NCI-H1436 (cell line): ENCODE results near the gene REST.
"Not testable (repeated sequence)": the region's sequence is repeated elsewhere in the genome, so short reads cannot be mapped to it uniquely, and the experiment has no call there.

Source experiments
- DNase-seq: peaks from one replicate; lab custom pipeline; 2025; lab: John Stamatoyannopoulos, UW

Gene REST

GRCh38 chr4:56909086-56909894 is 1.6 kb downstream of the REST start:
- no peak for DNase-seq

- no peak for DNase-seq
Observed at GRCh38 chr4:56910172-56910967, 2.7 kb downstream of the REST start.

GRCh38 chr4:56914336-56914735 is 6.6 kb downstream of the REST start:
- DNase-seq: no peak

- not testable (repeated sequence) for DNase-seq
Observed at GRCh38 chr4:56914977-56915376, 7.3 kb downstream of the REST start.

GRCh38 chr4:56927196-56927595 is 19.5 kb downstream of the REST start:
- no peak for DNase-seq

GRCh38 chr4:56930638-56931037 is 22.9 kb downstream of the REST start:
- no peak for DNase-seq

- no peak for DNase-seq
Observed at GRCh38 chr4:56931924-56932323, 24.2 kb downstream of the REST start.

GRCh38 chr4:56937262-56937661 is 29.6 kb downstream of the REST start:
- no peak for DNase-seq

GRCh38 chr4:56939826-56940225 is 32.1 kb downstream of the REST start:
- not testable (repeated sequence) for DNase-seq

GRCh38 chr4:56940403-56940802 is 32.7 kb downstream of the REST start:
- no peak for DNase-seq

- no peak for DNase-seq
Observed at GRCh38 chr4:56940971-56941370, 33.3 kb downstream of the REST start.

GRCh38 chr4:56941403-56941802 is 33.7 kb downstream of the REST start:
- no peak for DNase-seq

GRCh38 chr4:56953680-56954520 is 46.2 kb downstream of the REST start:
- no peak for DNase-seq

- peak; percentile 52 for DNase-seq
Observed at GRCh38 chr4:56958111-56958517, 50.4 kb downstream of the REST start.

GRCh38 chr4:56959100-56959499 is 51.4 kb downstream of the REST start:
- no peak for DNase-seq

GRCh38 chr4:56961107-56961500 is 53.4 kb downstream of the REST start:
- no peak for DNase-seq

GRCh38 chr4:56971383-56971782 is 63.7 kb downstream of the REST start:
- DNase-seq: no peak

- DNase-seq: no peak
Observed at GRCh38 chr4:56972389-56972788, 64.7 kb downstream of the REST start.

GRCh38 chr4:56972809-56973208 is 65.1 kb downstream of the REST start:
- no peak for DNase-seq

GRCh38 chr4:56973336-56973735 is 65.6 kb downstream of the REST start:
- no peak for DNase-seq

- DNase-seq: no peak
Observed at GRCh38 chr4:56976283-56976836, 68.7 kb downstream of the REST start.

- DNase-seq: no peak
Observed at GRCh38 chr4:56976837-56977320, 69.2 kb downstream of the REST start.
